ENCODE results near the gene TNFAIP3.

- no peak for TF ChIP-seq CTCF (IDR thresholded peaks at IDR 0.05; ENCODE audit: insufficient read depth, low read length, poor library complexity, severe bottlenecking)
- TF ChIP-seq EZH2phosphoT487 (conservative IDR thresholded peaks at IDR 0.05; ENCODE audit: low read length), result no peak
These were observed 45.6 kb upstream of the TNFAIP3 start for GRCh38 chr6:137821491-137821890.
